HEK293 (cell line): Measurements from ENCODE around the gene PSMA2.

Experiments used
- BCL11A ChIP-seq: fragments of 450-650 bp; formaldehyde crosslinking; IDR thresholded peaks from 2 replicates; pipeline ENCODE4 v1.5.1; 2016; ENCODE audit warnings: low read depth, missing biosample characterization, missing genetic modification characterization
- CTCF ChIP-seq: fragments of 450-650 bp; formaldehyde crosslinking; IDR thresholded peaks from 2 replicates; pipeline ENCODE4 v1.5.1; 2016; ENCODE audit warnings: missing biosample characterization, missing genetic modification characterization
- GFI1B ChIP-seq: fragments of 450-650 bp; formaldehyde crosslinking; IDR thresholded peaks from 2 replicates; pipeline ENCODE4 v1.5.1; 2016; ENCODE audit warnings: missing biosample characterization, missing genetic modification characterization
- GLIS2 ChIP-seq: fragments of 450-650 bp; formaldehyde crosslinking; IDR thresholded peaks from 2 replicates; pipeline ENCODE4 v1.5.1; 2016; ENCODE audit warnings: missing biosample characterization, missing genetic modification characterization
- IKZF3 ChIP-seq: fragments of 450-650 bp; IDR thresholded peaks from 2 replicates; pipeline ENCODE4 v1.5.0; 2018; ENCODE audit warnings: missing biosample characterization, mild to moderate bottlenecking, missing genetic modification characterization, moderate library complexity
- INSM2 ChIP-seq: fragments of 450-650 bp; formaldehyde crosslinking; IDR thresholded peaks from 2 replicates; pipeline ENCODE4 v1.5.1; 2016; ENCODE audit warnings: missing biosample characterization, missing genetic modification characterization
- KLF10 ChIP-seq: fragments of 450-650 bp; IDR thresholded peaks from 2 replicates; pipeline ENCODE4 v1.5.1; 2018; ENCODE audit warnings: missing biosample characterization, mild to moderate bottlenecking, missing genetic modification characterization
- KLF8 ChIP-seq: fragments of 450-650 bp; formaldehyde crosslinking; IDR thresholded peaks from 2 replicates; pipeline ENCODE4 v1.5.1; 2016; ENCODE audit warnings: missing biosample characterization, missing genetic modification characterization
- MYNN ChIP-seq: fragments of 450-650 bp; formaldehyde crosslinking; IDR thresholded peaks from 2 replicates; pipeline ENCODE4 v1.5.1; 2016; ENCODE audit warnings: missing biosample characterization, missing genetic modification characterization, borderline replicate concordance
- OVOL3 ChIP-seq: fragments of 450-650 bp; formaldehyde crosslinking; IDR thresholded peaks from 2 replicates; pipeline ENCODE4 v1.5.1; 2016; ENCODE audit warnings: missing biosample characterization, missing genetic modification characterization
- SP7 ChIP-seq: fragments of 450-650 bp; formaldehyde crosslinking; IDR thresholded peaks from 2 replicates; pipeline ENCODE4 v1.5.1; 2016; ENCODE audit warnings: missing biosample characterization, missing genetic modification characterization
- YY1 ChIP-seq: fragments of 450-650 bp; formaldehyde crosslinking; IDR thresholded peaks from 2 replicates; pipeline ENCODE4 v1.5.1; 2018; ENCODE audit warnings: missing biosample characterization, missing genetic modification characterization
- ZBTB20 ChIP-seq: fragments of 450-650 bp; formaldehyde crosslinking; IDR thresholded peaks from 2 replicates; pipeline ENCODE4 v1.5.1; 2016; ENCODE audit warnings: missing biosample characterization, missing genetic modification characterization
- ZFP37 ChIP-seq: fragments of 450-650 bp; formaldehyde crosslinking; IDR thresholded peaks from 2 replicates; pipeline ENCODE4 v1.5.1; 2016; ENCODE audit warnings: missing biosample characterization, missing genetic modification characterization
- ZNF416 ChIP-seq: fragments of 450-650 bp; formaldehyde crosslinking; IDR thresholded peaks from 2 replicates; pipeline ENCODE4 v1.5.1; 2016; ENCODE audit warnings: missing biosample characterization, missing genetic modification characterization
- ZNF426 ChIP-seq: fragments of 450-650 bp; formaldehyde crosslinking; IDR thresholded peaks from 2 replicates; pipeline ENCODE4 v1.5.1; 2017; ENCODE audit warnings: missing biosample characterization, missing genetic modification characterization, mild to moderate bottlenecking, inconsistent platforms, moderate library complexity
- ZNF561 ChIP-seq: fragments of 450-650 bp; IDR thresholded peaks from 2 replicates; pipeline ENCODE4 v1.5.1; 2018; ENCODE audit warnings: missing biosample characterization, missing genetic modification characterization, borderline replicate concordance
- ZNF600 ChIP-seq: fragments of 450-650 bp; formaldehyde crosslinking; IDR thresholded peaks from 2 replicates; pipeline ENCODE4 v1.5.1; 2016; ENCODE audit warnings: missing biosample characterization, missing genetic modification characterization
- ZNF624 ChIP-seq: fragments of 450-650 bp; formaldehyde crosslinking; IDR thresholded peaks from 2 replicates; pipeline ENCODE4 v1.5.1; 2017; ENCODE audit warnings: missing biosample characterization, missing genetic modification characterization
- ZNF747 ChIP-seq: fragments of 450-650 bp; formaldehyde crosslinking; IDR thresholded peaks from 2 replicates; pipeline ENCODE4 v1.5.1; 2016; ENCODE audit warnings: missing biosample characterization, missing genetic modification characterization
- ZXDB ChIP-seq: fragments of 450-650 bp; formaldehyde crosslinking; IDR thresholded peaks from 2 replicates; pipeline ENCODE4 v1.5.1; 2016; ENCODE audit warnings: missing biosample characterization, missing genetic modification characterization
- TF ChIP-seq, protein P1 (sequence below): fragments of 450-650 bp; formaldehyde crosslinking; conservative IDR thresholded peaks from 2 replicates; pipeline ENCODE4 v1.5.1; 2016; ENCODE audit warnings: low read depth, missing biosample characterization, missing genetic modification characterization
- TF ChIP-seq, protein P2 (sequence below): fragments of 450-650 bp; formaldehyde crosslinking; optimal IDR thresholded peaks from 2 replicates; pipeline ENCODE3; 2016; ENCODE audit warnings: missing biosample characterization, mild to moderate bottlenecking, missing genetic modification characterization
- TF ChIP-seq, protein P3 (sequence below): fragments of 450-650 bp; formaldehyde crosslinking; IDR thresholded peaks from 2 replicates; pipeline ENCODE4 v1.5.1; 2016; ENCODE audit warnings: missing biosample characterization, missing genetic modification characterization
- TF ChIP-seq, protein P4 (sequence below): fragments of 450-650 bp; formaldehyde crosslinking; IDR thresholded peaks from 2 replicates; pipeline ENCODE4 v1.5.1; 2016; ENCODE audit warnings: missing biosample characterization, missing genetic modification characterization

Gene PSMA2

GRCh38 chr7:42911454-42912447 lies 20.2 kb downstream of the PSMA2 start, which contains the start of gene C7orf25 (continued):
- no peak for TF ChIP-seq ZNF426 (tag by site-specific recombination)
- TF ChIP-seq KLF10 (tag by site-specific recombination), result peak; percentile 59; the same call in 1 of the 2 replicates
- peak; percentile 95 for TF ChIP-seq ZNF561
- TF ChIP-seq ZNF600 (tag by site-specific recombination), result 0 out of 2 replicates have a peak, but pooled peaks have one; percentile 20
- peak; percentile 96 for TF ChIP-seq KLF8 (tag by site-specific recombination)
- TF ChIP-seq, protein P1, sequence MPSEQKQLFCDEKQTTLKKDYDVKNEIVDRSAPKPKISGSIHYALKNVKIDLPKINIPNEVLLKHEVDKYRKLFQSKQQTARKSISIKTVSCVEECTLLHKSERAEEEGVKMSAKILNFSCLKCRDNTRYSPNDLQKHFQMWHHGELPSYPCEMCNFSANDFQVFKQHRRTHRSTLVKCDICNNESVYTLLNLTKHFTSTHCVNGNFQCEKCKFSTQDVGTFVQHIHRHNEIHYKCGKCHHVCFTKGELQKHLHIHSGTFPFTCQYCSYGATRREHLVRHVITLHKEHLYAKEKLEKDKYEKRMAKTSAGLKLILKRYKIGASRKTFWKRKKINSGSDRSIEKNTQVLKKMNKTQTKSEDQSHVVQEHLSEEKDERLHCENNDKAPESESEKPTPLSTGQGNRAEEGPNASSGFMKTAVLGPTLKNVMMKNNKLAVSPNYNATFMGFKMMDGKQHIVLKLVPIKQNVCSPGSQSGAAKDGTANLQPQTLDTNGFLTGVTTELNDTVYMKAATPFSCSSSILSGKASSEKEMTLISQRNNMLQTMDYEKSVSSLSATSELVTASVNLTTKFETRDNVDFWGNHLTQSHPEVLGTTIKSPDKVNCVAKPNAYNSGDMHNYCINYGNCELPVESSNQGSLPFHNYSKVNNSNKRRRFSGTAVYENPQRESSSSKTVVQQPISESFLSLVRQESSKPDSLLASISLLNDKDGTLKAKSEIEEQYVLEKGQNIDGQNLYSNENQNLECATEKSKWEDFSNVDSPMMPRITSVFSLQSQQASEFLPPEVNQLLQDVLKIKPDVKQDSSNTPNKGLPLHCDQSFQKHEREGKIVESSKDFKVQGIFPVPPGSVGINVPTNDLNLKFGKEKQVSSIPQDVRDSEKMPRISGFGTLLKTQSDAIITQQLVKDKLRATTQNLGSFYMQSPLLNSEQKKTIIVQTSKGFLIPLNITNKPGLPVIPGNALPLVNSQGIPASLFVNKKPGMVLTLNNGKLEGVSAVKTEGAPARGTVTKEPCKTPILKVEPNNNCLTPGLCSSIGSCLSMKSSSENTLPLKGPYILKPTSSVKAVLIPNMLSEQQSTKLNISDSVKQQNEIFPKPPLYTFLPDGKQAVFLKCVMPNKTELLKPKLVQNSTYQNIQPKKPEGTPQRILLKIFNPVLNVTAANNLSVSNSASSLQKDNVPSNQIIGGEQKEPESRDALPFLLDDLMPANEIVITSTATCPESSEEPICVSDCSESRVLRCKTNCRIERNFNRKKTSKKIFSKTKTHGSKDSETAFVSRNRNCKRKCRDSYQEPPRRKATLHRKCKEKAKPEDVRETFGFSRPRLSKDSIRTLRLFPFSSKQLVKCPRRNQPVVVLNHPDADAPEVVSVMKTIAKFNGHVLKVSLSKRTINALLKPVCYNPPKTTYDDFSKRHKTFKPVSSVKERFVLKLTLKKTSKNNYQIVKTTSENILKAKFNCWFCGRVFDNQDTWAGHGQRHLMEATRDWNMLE (tag by site-specific recombination), result peak; percentile 93
- TF ChIP-seq GFI1B (tag by site-specific recombination), result 0 out of 2 replicates have a peak, but pooled peaks have one; percentile 18
- TF ChIP-seq ZNF624 (tag by site-specific recombination), result no peak
- TF ChIP-seq ZNF416, result no peak
- TF ChIP-seq ZBTB20 (tag by site-specific recombination), result peak; percentile 95
- peak; percentile 73; the same call in 1 of the 2 replicates for TF ChIP-seq GLIS2 (tag by site-specific recombination)
- peak; percentile 65 for TF ChIP-seq INSM2
- TF ChIP-seq ZNF747 (tag by site-specific recombination), result no peak
- TF ChIP-seq MYNN (tag by site-specific recombination), result no peak
- TF ChIP-seq ZFP37 (tag by site-specific recombination), result 0 out of 2 replicates have a peak, but pooled peaks have one; percentile 31
- TF ChIP-seq, protein P2, sequence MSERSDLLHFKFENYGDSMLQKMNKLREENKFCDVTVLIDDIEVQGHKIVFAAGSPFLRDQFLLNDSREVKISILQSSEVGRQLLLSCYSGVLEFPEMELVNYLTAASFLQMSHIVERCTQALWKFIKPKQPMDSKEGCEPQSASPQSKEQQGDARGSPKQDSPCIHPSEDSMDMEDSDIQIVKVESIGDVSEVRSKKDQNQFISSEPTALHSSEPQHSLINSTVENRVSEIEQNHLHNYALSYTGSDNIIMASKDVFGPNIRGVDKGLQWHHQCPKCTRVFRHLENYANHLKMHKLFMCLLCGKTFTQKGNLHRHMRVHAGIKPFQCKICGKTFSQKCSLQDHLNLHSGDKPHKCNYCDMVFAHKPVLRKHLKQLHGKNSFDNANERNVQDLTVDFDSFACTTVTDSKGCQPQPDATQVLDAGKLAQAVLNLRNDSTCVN (tag by site-specific recombination), result peak; percentile 100
- TF ChIP-seq, protein P3, sequence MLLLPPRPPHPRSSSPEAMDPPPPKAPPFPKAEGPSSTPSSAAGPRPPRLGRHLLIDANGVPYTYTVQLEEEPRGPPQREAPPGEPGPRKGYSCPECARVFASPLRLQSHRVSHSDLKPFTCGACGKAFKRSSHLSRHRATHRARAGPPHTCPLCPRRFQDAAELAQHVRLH (tag by site-specific recombination), result peak; percentile 90
- no peak for TF ChIP-seq BCL11A (tag by site-specific recombination)
- peak; percentile 88 for TF ChIP-seq CTCF (tag by site-specific recombination)
- peak; percentile 89 for TF ChIP-seq ZXDB (tag by site-specific recombination)
- TF ChIP-seq OVOL3, result 0 out of 2 replicates have a peak, but pooled peaks have one; percentile 45
- TF ChIP-seq YY1 (tag by site-specific recombination), result peak; percentile 99
- TF ChIP-seq, protein P4, sequence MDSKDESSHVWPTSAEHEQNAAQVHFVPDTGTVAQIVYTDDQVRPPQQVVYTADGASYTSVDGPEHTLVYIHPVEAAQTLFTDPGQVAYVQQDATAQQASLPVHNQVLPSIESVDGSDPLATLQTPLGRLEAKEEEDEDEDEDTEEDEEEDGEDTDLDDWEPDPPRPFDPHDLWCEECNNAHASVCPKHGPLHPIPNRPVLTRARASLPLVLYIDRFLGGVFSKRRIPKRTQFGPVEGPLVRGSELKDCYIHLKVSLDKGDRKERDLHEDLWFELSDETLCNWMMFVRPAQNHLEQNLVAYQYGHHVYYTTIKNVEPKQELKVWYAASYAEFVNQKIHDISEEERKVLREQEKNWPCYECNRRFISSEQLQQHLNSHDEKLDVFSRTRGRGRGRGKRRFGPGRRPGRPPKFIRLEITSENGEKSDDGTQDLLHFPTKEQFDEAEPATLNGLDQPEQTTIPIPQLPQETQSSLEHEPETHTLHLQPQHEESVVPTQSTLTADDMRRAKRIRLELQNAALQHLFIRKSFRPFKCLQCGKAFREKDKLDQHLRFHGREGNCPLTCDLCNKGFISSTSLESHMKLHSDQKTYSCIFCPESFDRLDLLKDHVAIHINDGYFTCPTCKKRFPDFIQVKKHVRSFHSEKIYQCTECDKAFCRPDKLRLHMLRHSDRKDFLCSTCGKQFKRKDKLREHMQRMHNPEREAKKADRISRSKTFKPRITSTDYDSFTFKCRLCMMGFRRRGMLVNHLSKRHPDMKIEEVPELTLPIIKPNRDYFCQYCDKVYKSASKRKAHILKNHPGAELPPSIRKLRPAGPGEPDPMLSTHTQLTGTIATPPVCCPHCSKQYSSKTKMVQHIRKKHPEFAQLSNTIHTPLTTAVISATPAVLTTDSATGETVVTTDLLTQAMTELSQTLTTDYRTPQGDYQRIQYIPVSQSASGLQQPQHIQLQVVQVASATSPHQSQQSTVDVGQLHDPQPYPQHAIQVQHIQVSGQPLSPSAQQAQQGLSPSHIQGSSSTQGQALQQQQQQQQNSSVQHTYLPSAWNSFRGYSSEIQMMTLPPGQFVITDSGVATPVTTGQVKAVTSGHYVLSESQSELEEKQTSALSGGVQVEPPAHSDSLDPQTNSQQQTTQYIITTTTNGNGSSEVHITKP (tag by site-specific recombination), result peak; percentile 73
- 0 out of 2 replicates have a peak, but pooled peaks have one; percentile 32 for TF ChIP-seq IKZF3 (tag by site-specific recombination)
- no peak; the same call in none of the 2 replicates for TF ChIP-seq SP7 (tag by site-specific recombination)
